Measurements from ENCODE around the gene HK2.

DNA sequence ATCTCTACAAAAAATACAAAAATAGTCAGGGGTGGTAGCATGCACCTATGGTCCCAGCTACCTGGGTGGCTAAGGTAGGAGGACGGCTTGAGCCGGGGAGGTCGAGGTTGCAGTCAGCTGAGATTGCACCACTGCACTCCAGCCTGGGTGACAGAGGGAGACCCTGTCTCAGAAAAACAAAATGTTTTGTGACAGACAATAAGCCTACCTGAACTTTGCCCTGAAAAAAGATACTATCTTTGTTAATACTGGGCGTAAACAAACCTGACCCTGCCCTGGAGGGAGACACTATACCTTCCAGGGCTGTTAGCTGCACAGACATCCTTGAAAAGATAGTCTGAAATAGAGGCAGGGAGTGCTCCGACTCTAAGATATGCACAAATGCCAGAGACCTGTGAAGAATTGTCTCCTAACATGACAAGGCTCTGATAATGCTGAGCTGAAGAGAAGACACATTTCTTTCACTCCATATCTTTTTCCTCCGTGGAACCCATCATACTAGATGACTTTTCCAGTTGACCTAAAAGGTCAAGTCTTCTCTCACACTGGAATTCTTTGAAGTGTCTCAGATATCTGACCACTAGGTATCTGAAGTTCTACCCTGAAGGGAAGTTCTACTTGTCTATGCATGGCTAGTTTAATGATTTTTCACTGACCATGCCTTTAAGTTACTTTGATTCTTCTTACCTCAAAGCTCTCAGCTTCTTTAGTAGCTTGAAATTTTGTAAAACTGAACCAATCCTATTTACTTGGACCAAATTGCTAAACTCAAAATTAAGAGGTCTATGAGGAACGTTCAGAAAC lies 20.9 kb upstream of the HK2 start:
- no peak for TF ChIP-seq EZH2 (IDR thresholded peaks at IDR 0.05; ENCODE audit: insufficient read depth, poor library complexity, severe bottlenecking)
- no peak for TF ChIP-seq EZH2phosphoT487 (IDR thresholded peaks at IDR 0.05; ENCODE audit: insufficient read depth, low read depth)

All from GM23248 (cell line).